Jurkat, Clone E6-1 (cell line): ENCODE data around the gene TBC1D14.
"Not testable (repeated sequence)": the region's sequence is repeated elsewhere in the genome, so short reads cannot be mapped to it uniquely, and the experiment has no call there.

Source experiments
- DNase-seq: peaks from one replicate; pipeline ENCODE4 v3.0.0-alpha.2; 2011; ENCODE audit warnings: low read depth, low spot score
- H3K4me3 ChIP-seq: 2 replicates; pipeline ENCODE4 v1.5.1; 2011; ENCODE audit warnings: mild to moderate bottlenecking, low read length, control low read depth, moderate library complexity

TBC1D14 gene

GRCh38 chr4:6889736-6890324 is 19.8 kb upstream of the TBC1D14 start:
- no peak for DNase-seq

GRCh38 chr4:6890358-6890757 is 19.3 kb upstream of the TBC1D14 start:
- H3K4me3 ChIP-seq: no peak overlapping the region
- no peak for DNase-seq

More at GRCh38 chr4:6889736-6890324, 19.8 kb upstream of the TBC1D14 start:
- H3K4me3 ChIP-seq: no peak overlapping the region

DNA sequence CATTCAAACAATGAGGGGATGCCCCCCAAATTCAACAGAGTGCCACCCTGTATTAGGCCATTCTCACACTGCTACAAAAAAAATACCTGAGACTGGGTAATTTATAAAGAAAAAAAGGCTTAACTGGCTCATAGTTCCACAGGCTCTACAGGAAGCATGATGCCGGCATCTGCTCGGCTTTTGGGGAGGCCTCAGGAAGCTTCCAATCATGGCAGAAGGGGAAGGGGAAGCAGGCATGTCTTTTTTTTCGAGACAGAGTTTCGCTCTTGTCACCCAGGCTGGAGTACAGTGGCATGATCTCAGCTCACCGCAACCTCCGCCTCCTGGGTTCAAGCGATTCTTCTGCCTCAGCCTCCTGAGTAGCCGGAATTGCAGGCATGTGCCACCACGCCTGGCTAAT is 18.7 kb upstream of the TBC1D14 start:
- DNase-seq, H3K4me3 ChIP-seq: not testable (repeated sequence)

- no peak for DNase-seq
- H3K4me3 ChIP-seq: no peak overlapping the region
These were observed 18.0 kb upstream of the TBC1D14 start for GRCh38 chr4:6891436-6892170.

DNA sequence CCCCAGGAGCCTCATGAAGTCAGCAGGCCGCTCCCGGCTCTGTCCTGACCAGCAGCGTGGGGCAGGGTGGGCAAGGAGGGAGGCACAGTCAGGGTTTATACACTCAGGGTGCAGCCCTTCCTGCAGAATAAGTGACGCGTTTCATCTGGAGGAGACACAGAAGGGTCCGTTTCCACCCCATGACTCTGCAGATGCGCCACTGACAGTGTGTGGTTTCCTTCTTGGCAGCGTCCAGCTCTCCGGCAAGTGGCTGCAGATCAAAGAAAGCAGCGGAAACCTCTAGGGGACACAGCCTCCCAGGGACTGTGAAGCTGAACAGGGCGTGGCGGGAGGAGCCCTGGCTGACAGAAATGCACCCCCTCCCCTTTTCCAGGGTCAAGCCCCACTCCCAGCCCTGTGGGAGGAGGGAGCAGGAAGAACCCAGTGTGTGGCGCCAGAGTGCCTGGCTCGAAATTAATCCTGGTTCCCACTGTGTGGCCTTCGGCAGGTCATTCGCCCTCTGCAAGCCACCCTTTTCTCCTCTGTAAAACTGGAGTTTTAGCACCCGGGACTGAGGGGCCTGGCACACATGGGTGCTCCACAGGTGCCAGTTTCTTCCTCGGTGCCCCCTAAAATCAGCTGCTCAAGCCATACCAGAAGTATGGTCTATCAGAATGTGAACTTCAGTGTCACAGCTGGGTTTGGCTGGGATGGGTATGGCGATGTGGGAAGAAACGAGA is 17.3 kb upstream of the TBC1D14 start:
- H3K4me3 ChIP-seq: no peak overlapping the region
- DNase-seq: peak; percentile 55

GRCh38 chr4:6892909-6893202 is 16.8 kb upstream of the TBC1D14 start:
- no peak overlapping the region for H3K4me3 ChIP-seq
- no peak for DNase-seq

GRCh38 chr4:6893449-6894085 is 16.1 kb upstream of the TBC1D14 start:
- no peak overlapping the region for H3K4me3 ChIP-seq
- no peak for DNase-seq

GRCh38 chr4:6894086-6894478 is 15.5 kb upstream of the TBC1D14 start:
- DNase-seq: no peak
- no peak overlapping the region for H3K4me3 ChIP-seq

DNA sequence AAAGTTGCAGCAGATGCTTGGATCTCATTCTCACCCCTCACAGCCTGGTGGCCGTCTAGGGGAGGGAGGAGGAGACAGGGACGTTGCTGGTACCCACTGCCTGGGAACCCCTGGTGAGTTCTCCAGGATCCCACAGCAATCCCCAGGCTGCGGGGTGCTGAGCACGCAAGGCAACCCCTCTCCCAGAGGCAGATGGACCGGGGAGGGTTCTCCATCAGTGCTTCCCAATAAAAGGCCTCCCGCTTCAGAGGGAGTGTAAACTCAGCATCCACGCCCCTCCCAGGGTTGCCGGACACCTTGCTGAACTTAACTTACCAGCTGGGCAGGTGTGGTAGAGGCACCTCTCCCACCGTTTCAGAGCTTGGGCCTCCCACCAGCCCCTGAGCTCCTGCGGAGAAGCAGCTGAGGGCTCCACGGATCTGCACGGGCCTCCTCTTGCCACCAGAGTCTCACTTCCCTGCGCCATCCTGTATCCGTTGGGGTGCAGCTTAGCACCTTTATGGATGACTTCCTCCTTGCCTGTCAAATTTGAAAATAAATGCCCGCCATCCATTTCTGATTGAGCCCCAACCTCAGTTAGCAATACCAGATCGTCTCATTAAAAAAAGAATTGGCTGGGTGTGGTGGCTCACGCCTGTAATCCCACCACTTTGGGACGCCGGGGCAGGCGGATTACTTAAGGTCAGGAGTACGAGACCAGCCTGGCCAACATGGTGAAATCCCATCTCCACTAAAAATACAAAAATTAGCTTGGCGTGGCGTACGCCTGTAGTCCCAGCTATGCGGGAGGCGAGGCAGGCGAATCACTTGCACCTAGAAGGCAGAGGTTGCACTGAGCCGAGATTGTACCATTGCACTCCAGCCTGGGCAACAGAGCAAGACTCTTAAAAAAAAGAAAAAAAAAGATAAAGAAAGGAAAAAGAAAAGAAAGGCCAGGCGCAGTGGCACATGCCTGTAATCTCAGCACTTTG is 14.8 kb upstream of the TBC1D14 start:
- DNase-seq: no peak

DNA sequence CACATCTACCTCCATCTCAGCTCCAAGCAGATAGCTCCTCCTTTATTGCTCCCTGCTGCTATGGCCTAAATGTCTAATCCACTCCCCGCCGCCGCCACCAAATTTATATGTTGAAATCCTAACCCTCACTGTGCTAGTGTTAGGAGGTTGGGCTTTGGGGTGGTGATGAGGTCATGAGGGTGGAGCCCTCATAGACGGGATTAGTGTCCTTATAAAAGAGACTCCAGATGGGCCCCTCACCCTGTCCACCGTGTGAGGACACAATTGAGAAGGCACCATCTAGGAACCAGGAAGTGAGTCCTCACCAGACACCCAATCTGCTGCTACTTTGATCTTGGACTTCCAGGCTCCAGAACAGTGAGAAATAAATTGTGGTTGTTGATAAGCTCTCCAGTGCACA is 13.6 kb upstream of the TBC1D14 start:
- no peak for DNase-seq
- no peak overlapping the region for H3K4me3 ChIP-seq

More for the DNA sequence above, 14.8 kb upstream of the TBC1D14 start:
- H3K4me3 ChIP-seq: no peak overlapping the region

DNA sequence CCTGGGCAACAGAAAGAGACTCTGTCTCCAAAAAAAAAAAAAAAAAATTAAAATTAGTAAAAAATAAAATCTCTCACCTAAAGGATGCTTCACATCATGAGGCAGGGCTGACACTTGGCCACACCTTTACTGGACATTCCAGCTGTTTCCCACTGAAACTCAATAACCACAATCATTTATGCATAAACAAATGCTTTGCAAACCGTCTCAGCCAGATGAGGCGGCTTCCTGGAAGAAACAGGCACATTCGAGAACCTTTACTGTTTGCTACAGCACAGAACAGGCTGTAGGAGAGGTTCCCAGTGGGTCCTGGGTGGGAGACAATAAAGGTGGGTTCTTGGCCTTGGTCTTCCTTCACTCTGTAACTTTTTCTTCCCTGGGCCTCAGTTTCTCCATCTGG is 10.9 kb upstream of the TBC1D14 start:
- no peak for DNase-seq
- no peak overlapping the region for H3K4me3 ChIP-seq

DNA sequence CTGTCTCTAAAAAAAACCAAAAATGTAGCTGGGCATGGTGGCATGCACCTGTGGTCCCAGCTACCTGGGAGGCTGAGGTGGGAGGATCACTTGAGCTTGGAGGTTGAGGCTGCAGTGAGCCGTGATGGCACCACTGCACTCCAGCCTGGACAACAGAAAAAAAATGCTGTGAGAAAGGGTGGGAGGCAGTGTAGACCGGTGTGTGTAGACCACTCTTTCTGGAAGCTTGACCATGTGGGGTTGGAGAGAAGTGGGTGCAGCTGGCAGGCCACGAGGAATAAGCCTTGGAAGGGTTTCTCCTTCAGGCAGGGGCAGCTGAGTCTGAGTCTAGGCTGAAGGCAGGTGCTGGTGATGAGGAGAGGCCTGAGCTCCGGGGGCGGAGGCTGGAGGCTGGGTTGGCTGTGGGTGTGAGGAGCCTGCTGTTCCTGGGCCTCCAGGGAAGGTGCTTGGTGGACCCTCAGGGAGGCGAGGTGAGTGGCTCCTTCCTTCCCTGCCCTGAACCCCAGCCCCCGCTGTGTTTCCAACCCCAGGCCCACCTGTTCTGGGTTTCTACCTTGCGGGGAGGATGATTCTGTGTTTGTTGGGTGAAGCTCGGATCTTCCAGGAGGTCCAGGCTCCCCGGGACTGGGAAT is 9.3 kb upstream of the TBC1D14 start:
- DNase-seq: no peak
- no peak overlapping the region for H3K4me3 ChIP-seq

DNA sequence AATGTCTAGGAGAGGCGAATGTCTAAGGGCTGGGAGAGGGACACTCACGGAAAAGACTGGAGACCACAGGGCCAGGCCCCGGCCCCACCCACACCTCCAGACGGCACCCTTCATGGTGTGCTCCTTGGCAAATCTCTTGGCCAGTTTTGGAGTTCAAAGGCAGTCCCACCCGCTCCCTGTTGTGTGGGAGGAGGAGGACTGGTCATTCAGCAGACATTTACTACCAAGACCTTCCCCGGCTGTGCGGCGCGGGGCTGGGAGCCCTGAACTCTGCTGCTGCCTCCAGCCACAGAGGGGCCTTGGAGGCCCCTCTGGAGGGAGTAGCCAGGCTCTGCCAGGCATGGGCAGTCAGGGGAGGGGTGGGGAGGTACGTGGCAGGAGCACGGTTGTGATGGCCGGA is 8.7 kb upstream of the TBC1D14 start:
- no peak overlapping the region for H3K4me3 ChIP-seq
- no peak for DNase-seq

DNA sequence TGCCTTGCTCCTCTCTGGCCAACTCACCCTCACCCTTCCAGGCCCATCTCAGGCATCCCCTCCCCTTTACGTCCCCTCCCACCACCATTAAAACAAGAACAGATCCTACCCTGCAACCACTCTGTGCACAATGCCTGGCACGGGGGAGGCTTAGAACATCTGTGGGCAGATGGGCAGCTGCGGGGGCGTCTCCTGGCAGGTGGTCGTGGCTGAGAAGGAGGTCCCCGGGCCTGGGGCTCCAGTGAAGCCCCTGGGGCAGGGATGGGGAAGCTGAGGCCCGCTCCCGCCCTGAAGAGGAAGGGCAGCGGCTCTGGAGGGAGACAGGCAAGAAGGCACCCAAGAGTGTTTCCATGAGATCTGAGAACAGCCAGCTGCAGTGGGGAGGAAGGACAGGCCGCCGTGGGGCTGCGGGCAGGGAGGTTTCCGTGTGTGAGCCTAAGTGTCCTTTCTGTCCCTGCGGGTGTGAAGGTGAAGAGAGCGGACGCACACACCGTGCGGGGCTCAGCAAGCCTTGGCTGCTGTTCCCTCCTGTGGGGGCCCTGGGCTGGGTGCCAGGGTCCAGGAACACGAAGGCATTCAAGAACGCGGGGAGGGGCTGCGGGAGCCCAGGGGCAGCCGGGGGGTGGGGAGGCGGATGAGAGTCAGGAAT is 7.8 kb upstream of the TBC1D14 start:
- no peak for DNase-seq
- no peak overlapping the region for H3K4me3 ChIP-seq

DNA sequence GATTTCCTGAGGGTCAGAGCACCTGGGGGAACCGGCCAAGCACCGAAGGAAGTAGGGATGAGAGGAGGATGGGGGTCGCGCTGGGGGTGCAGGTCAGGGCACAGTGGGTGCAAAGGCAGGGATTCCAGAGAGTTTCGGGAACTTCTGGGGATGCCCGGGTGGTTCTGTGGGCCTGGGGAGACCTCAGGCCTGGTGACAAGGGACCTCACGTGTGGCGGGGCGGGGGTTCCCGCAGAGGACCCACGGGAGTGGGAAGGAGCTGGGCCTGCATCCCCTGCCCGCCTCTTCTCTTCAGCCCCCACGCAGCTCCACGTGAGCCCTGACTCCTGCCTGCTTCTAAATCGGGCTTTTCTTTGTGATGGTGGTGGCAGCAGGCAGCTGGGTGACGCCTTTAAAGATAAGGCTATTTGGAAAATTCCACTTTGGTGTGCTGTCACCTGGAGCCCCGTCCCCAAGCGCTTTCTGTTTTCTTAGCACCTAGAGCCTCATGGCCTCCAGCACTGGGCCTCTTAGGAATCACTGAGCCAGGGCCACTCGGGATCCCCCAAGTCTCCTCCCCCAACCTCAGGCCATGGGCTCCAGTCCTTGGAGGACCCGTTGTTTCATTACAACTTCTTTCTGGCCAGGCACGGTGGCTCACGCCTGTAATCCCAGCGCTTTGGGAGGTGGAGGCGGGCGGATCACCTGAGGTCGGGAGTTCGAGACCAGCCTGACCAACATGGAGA is 7.1 kb upstream of the TBC1D14 start:
- no peak overlapping the region for H3K4me3 ChIP-seq
- no peak for DNase-seq

DNA sequence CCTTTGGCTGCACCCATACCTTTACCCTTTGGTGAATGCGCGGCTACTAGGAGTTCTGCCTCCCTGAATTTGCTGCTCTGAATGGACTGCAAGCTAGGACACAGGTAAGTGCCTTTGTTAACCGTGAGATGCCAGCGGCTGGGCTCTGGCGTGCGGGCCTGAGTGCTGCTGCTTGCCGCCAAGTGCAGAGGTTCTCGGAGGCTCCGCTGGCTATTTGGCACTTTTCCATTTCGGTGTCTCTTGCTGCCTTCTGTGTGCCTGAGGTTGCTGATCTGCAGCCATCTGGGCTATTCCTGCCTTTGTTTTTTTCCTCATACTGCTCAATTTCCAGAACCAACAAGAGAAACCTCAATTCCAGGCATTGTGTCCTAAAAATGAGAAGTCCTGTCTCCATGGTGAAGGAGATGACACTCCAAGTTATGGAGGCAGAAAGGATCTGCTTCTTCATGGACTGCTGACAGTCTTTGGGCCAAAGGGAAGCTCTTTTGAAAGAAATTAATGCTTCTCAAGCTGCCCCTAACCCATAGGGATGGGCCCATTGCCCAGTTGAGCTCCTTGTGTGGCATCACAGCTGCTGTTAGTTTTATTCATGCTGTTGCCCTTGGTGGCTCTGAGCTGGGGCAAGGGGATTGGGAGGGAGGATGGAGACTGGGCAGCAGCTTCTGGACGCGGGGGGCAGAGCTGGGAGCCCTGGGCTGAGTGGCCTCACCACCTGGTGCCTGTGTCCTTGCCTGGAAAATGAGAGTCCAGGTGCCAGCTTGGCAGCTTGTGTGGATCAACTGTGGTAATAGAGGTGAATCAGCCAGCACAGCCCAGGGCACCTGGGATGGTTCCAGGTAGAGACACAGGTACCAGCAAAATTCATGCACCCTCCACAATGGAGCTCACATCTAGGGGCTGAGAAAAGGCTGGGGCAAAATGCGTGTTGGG is 3.8 kb upstream of the TBC1D14 start:
- no peak for DNase-seq

More for the DNA sequence above, 3.8 kb upstream of the TBC1D14 start:
- H3K4me3 ChIP-seq: no peak overlapping the region
